Prostate gland (tissue), 2 donors: Measurements from ENCODE around the gene SCTR.

Experiments used
- CTCF ChIP-seq, 4 experiments: fragments of 200-600 bp in 2 of 4; fragments of 450-650 bp in 2 of 4; sonication (generic) in 2 of 4; IDR thresholded peaks; 1 replicate in 3 of 4; 2 replicates in 1 of 4; pipeline ENCODE4 v1.5.1; 2016 to 2019; ENCODE audit warnings: antibody characterized with exemption in 4 of 4, mild to moderate bottlenecking in 2 of 4, moderate library complexity in 2 of 4
- POLR2A ChIP-seq: fragments of 450-650 bp; IDR thresholded peaks from one replicate; pipeline ENCODE4 v1.6.1; 2016; ENCODE audit warnings: antibody characterized with exemption, mild to moderate bottlenecking

DNA sequence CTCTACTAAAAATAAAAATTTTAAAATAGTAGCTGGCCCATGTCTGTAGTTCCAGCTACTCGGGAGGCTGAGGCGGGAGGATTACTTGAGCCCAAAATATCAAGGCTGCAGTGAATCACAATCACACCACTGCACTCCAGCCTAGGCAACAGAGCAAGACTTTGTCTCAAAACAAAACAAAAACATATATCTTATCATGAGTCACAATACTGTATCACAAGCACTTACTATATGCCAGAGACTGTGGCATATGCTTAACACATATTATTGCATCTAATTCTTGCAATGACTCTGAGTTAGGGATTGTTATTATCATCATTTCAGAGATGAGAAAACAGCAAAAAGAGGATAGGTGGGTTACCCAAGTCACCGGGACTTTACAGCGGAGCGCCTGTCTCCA lies 122.2 kb downstream of the SCTR start:
- TF ChIP-seq CTCF (IDR thresholded peaks at IDR 0.05) (no peak), POLR2A (no peak)
